CD4-positive, CD25-positive, alpha-beta regulatory T cell (primary cell): ENCODE results near the gene THSD8. TPM values are rescaled to one million over a fixed set of nuclear protein-coding genes. Genes with fewer than 3 reads are reported as not detected.
A peak's percentile ranks its signal among the peaks of the same experiment; 100 is the strongest.

Source experiments
- ATAC-seq, 2 donors: fragments of 150-1000 bp; cut with Tn5 transposase; one replicate each; pipeline ENCODE4 v1.10.0; 2021; ENCODE audit warnings: low read depth in 2 of 2, moderate number of reproducible peaks in 2 of 2, moderate library complexity in 1 of 2
- DNase-seq, 3 donors: peaks; one replicate each; pipeline versions ENCODE4 v3.0.0 to v3.0.0-alpha.2; 2012 to 2022; ENCODE audit warnings: mixed read lengths in 1 of 3
- H3K27ac ChIP-seq: one replicate; pipeline ENCODE4 v1.7.0; 2013; ENCODE audit warnings: mild to moderate bottlenecking, low read length; ENCODE audit not compliant: insufficient read depth, poor library complexity, severe bottlenecking
- H3K27me3 ChIP-seq: one replicate; pipeline ENCODE4 v1.7.0; 2013; ENCODE audit warnings: low read length; ENCODE audit not compliant: control insufficient read depth, insufficient read depth
- H3K36me3 ChIP-seq: one replicate; pipeline ENCODE4 v1.7.0; 2013; ENCODE audit warnings: mild to moderate bottlenecking, low read length, moderate library complexity; ENCODE audit not compliant: control insufficient read depth, insufficient read depth
- H3K4me1 ChIP-seq: 2 replicates; pipeline ENCODE4 v1.7.0; 2013; ENCODE audit warnings: mild to moderate bottlenecking, low read length; ENCODE audit not compliant: insufficient read depth, control insufficient read depth, poor library complexity, severe bottlenecking
- H3K4me3 ChIP-seq: one replicate; pipeline ENCODE4 v1.7.0; 2013; ENCODE audit warnings: low read depth, mild to moderate bottlenecking, low read length, moderate library complexity
- H3K9me3 ChIP-seq, 2 experiments: 1 replicate in 1 of 2; 2 replicates in 1 of 2; pipeline ENCODE4 v1.7.0; 2013; ENCODE audit warnings: low read length in 2 of 2, mild to moderate bottlenecking in 1 of 2, moderate library complexity in 1 of 2; ENCODE audit not compliant: control insufficient read depth in 2 of 2
- H3K27ac Mint-ChIP-seq, 3 donors: one replicate each; pipeline ENCODE4 v1.8.0; 2020 to 2022; ENCODE audit warnings: mild to moderate bottlenecking in 3 of 3, mixed read lengths in 3 of 3, moderate library complexity in 2 of 3
- H3K27me3 Mint-ChIP-seq: one replicate; pipeline ENCODE4 v1.8.0; 2022; ENCODE audit warnings: mild to moderate bottlenecking, mixed read lengths
- H3K36me3 Mint-ChIP-seq: one replicate; pipeline ENCODE4 v1.8.0; 2020; ENCODE audit warnings: mixed read lengths
- H3K4me1 Mint-ChIP-seq, 4 donors: one replicate each; pipeline ENCODE4 v1.8.0; 2020 to 2022; ENCODE audit warnings: mixed read lengths in 4 of 4, mild to moderate bottlenecking in 1 of 4
- H3K4me3 Mint-ChIP-seq, 4 donors: one replicate each; pipeline ENCODE4 v1.8.0; 2020 to 2022; ENCODE audit warnings: mild to moderate bottlenecking in 4 of 4, mixed read lengths in 4 of 4, moderate library complexity in 3 of 4
- H3K9me3 Mint-ChIP-seq, 7 donors: one replicate each; pipeline ENCODE4 v1.8.0; 2020 to 2022; ENCODE audit warnings: mixed read lengths in 7 of 7, mild to moderate bottlenecking in 3 of 7, moderate library complexity in 2 of 7
- polyA plus RNA-seq, 4 donors: library from polyadenylated mRNA; unstranded; fragments of 300-500 nt; fragmentation: Illumina TruSeq; gene quantifications; one replicate each; pipeline ENCODE4 v1.2.3, GENCODE V29; 2021
- total RNA-seq: library from RNA; stranded (reverse); gene quantifications from one replicate; pipeline ENCODE4 v1.2.3, GENCODE V29; 2022

The THSD8 gene
- total RNA-seq (2.8 TPM), polyA plus RNA-seq (10 to 100 TPM in 1 of 4 donors, 1 to 10 TPM in 1, under 1 TPM in 1, not detected in 1; 0.66 to 13.9 (median 4.8) TPM)

DNA sequence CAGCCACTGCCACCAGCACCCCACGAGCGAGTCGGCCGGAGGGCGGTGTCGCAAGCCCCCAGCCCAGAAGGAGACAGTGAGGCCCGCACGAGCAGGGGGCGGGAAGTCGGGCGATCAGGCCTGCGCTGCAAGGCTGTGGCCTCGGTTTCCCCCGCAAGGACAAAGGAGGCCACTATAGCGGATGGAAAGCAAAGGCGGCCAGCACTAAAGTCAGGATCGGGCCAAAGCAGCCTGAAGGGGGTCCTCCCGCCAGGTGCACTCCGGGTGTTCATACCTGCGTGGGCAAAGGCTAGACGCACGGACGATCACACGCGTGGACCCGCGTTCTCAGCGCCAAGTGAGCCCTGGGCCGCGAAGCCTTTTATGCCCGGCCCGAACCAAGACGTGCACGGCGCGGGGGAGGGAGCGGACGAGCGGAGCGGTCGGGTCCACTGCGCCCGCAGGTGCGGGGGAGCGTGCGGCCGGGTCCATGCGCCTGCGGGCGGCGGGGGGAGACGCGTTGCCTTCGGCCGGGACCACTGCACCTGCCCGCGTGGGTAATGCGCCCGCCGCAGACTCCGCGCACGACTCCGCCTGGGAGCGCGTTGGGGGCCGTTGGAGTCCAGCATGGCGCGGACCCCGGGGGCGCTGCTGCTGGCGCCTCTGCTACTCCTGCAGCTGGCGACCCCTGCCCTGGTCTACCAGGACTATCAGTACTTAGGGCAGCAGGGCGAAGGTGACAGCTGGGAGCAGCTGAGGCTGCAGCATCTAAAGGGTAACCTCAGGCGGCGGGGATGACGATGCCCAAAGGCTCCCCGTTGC lies at the start of gene THSD8, which contains the start of gene PRDX2:
Gene THSD8, plus strand, starts transcription at position 604 of the 801 bp plus-strand sequence. Its CDS starts 3 bp downstream, at position 607.
Gene PRDX2, minus strand, starts transcription at position 335 of the 801 bp plus-strand sequence. CDS start 539 bp downstream, outside the sequence.
- H3K9me3 ChIP-seq, result no peaks in the 10 kb centered on the region
- peak within 1 kb of the TSS; percentile 88 to 94 (median 92) for H3K4me3 Mint-ChIP-seq
- no peaks in the 10 kb centered on the region for H3K27me3 ChIP-seq
- peak within 1 kb of the TSS; percentile 49 for H3K27ac ChIP-seq
- peak within 1 kb of the TSS; percentile 48 to 81 (median 78) for H3K27ac Mint-ChIP-seq
- DNase-seq (peak; percentile 61 to 92 (median 78)), ATAC-seq (peak; percentile 76)
- H3K36me3 Mint-ChIP-seq, result peaks cover 3% of the 10 kb centered on the region
- no peaks in the 10 kb centered on the region for H3K36me3 ChIP-seq
- peak within 1 kb of the TSS; percentile 73 for H3K4me3 ChIP-seq
- peaks cover 31% of the 10 kb centered on the region for H3K4me1 ChIP-seq
- peaks cover 10 to 37% (median 17%) of the 10 kb centered on the region in 4 donors for H3K4me1 Mint-ChIP-seq
- H3K9me3 Mint-ChIP-seq, result no peaks in the 10 kb centered on the region
- H3K27me3 Mint-ChIP-seq, result peaks cover 4% of the 10 kb centered on the region

DNA sequence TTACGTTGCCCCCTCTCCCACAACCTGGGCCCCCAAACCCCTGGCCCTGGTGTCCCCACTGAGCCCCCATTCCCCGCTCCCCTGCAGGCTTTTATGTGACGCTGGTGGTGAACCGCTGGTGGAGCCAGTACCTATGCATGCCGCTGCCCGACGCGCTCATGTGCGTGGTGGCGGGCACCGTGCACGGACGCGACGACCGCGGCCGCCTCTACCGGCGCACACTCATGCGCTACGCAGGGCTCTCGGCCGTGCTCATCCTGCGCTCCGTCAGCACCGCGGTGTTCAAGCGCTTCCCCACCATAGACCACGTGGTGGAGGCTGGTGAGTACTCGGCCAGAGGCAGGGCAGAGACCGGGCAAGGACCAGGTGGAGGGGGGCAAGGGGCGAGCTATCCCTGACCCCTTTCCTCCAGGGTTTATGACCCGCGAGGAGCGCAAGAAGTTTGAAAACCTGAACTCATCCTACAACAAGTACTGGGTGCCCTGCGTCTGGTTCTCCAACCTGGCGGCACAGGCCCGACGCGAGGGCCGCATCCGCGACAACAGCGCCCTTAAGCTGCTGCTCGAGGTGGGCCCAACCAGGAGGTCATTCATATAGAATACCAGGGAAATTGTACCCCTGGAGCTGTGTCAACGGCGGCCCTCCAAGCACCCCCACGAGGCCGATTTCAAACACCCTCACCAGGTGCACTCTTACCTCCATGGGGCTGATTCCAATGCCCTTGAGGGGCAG lies 47.2 kb upstream of the THSD8 start:
- H3K27ac Mint-ChIP-seq, result no peak overlapping the region

GRCh38 chr19:12756150-12756883 lies 45.6 kb upstream of the THSD8 start:
- no peak overlapping the region for H3K27ac ChIP-seq
- H3K36me3 ChIP-seq, result no peaks in the 10 kb centered on the region
- peaks cover 8% of the 10 kb centered on the region for H3K4me1 ChIP-seq
- DNase-seq (no peak), ATAC-seq (no peak)
- H3K27me3 Mint-ChIP-seq, result peaks cover 19% of the 10 kb centered on the region
- no peaks in the 10 kb centered on the region for H3K9me3 Mint-ChIP-seq
- H3K9me3 ChIP-seq, result no peaks in the 10 kb centered on the region
- no peak overlapping the region for H3K4me3 Mint-ChIP-seq
- no peak overlapping the region for H3K27ac Mint-ChIP-seq
- peaks cover 0 to 12% (median 4%) of the 10 kb centered on the region in 4 donors for H3K4me1 Mint-ChIP-seq
- no peaks in the 10 kb centered on the region for H3K27me3 ChIP-seq
- H3K4me3 ChIP-seq, result no peak overlapping the region
- H3K36me3 Mint-ChIP-seq, result peaks cover 3% of the 10 kb centered on the region

More for the DNA sequence above, 47.2 kb upstream of the THSD8 start:
- DNase-seq (no peak), ATAC-seq (no peak)
- Histone ChIP-seq H3K36me3 (no peaks in the 10 kb centered on the region), H3K27ac (no peak overlapping the region), H3K4me3 (no peak overlapping the region), H3K4me1 (peaks cover 8% of the 10 kb centered on the region), H3K9me3 (no peaks in the 10 kb centered on the region), H3K27me3 (no peaks in the 10 kb centered on the region)
- Mint-ChIP-seq H3K27me3 (peaks cover 15% of the 10 kb centered on the region), H3K36me3 (no peaks in the 10 kb centered on the region), H3K4me3 (no peak overlapping the region), H3K4me1 (peaks cover 0 to 11% (median 1%) of the 10 kb centered on the region in 4 donors), H3K9me3 (peaks cover 0 to 2% (median 0%) of the 10 kb centered on the region in 7 donors)

GRCh38 chr19:12757544-12758274 lies 44.2 kb upstream of the THSD8 start:
- peaks cover 3% of the 10 kb centered on the region for H3K36me3 Mint-ChIP-seq
- no peak overlapping the region for H3K27ac Mint-ChIP-seq

GRCh38 chr19:12759686-12760085 lies 42.2 kb upstream of the THSD8 start:
- no peaks in the 10 kb centered on the region for H3K9me3 ChIP-seq
- H3K27me3 ChIP-seq, result no peaks in the 10 kb centered on the region
- no peak for DNase-seq
- no peak overlapping the region for H3K27ac Mint-ChIP-seq
- no peaks in the 10 kb centered on the region for H3K36me3 ChIP-seq
- H3K4me1 ChIP-seq, result peaks cover 8% of the 10 kb centered on the region
- ATAC-seq, result no peak
- H3K4me3 Mint-ChIP-seq, result no peak overlapping the region
- no peak overlapping the region for H3K4me3 ChIP-seq
- peaks cover 13% of the 10 kb centered on the region for H3K27me3 Mint-ChIP-seq
- peaks cover 3% of the 10 kb centered on the region for H3K36me3 Mint-ChIP-seq
- H3K9me3 Mint-ChIP-seq, result no peaks in the 10 kb centered on the region
- peaks cover 0 to 12% (median 4%) of the 10 kb centered on the region in 4 donors for H3K4me1 Mint-ChIP-seq
- H3K27ac ChIP-seq, result no peak overlapping the region

More at GRCh38 chr19:12757544-12758274, 44.2 kb upstream of the THSD8 start:
- Histone ChIP-seq H3K36me3 (no peaks in the 10 kb centered on the region), H3K27me3 (no peaks in the 10 kb centered on the region), H3K27ac (no peak overlapping the region), H3K4me3 (no peak overlapping the region), H3K9me3 (no peaks in the 10 kb centered on the region), H3K4me1 (peaks cover 8% of the 10 kb centered on the region)
- peak overlapping the region in 1 of 4 donors; percentile 35 for H3K4me3 Mint-ChIP-seq
- DNase-seq (peak; percentile 39 to 67 (median 56)), ATAC-seq (peak; percentile 67)
- H3K9me3 Mint-ChIP-seq, result no peaks in the 10 kb centered on the region
- peaks cover 19% of the 10 kb centered on the region for H3K27me3 Mint-ChIP-seq
- H3K4me1 Mint-ChIP-seq, result peaks cover 0 to 12% (median 4%) of the 10 kb centered on the region in 4 donors

DNA sequence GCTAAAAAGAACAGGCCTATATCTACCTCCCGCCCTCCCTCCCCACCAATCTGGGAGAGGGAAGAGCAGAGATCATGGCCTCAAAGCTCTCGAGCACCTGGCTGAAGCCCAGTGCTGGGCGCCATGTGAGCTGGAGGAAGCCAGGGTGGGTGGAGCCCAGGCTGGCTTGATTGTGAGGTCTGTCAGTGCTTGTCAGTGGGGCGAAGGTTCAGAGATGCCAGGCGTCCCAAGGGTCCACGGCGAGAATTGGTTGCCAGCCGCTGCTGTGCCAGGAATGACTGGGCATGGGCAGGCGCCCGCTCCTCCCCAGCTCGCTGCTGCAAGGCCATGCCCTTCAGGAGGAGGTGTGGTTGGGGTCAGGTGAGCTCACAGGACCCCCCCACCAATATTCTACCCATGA lies 38.8 kb upstream of the THSD8 start:
- Histone ChIP-seq H3K4me1 (no peaks in the 10 kb centered on the region), H3K36me3 (no peaks in the 10 kb centered on the region), H3K9me3 (no peaks in the 10 kb centered on the region), H3K27me3 (no peaks in the 10 kb centered on the region), H3K27ac (no peak overlapping the region), H3K4me3 (no peak overlapping the region)
- peaks cover 10% of the 10 kb centered on the region for H3K36me3 Mint-ChIP-seq
- no peak overlapping the region for H3K4me3 Mint-ChIP-seq
- peaks cover 0 to 6% (median 4%) of the 10 kb centered on the region in 4 donors for H3K4me1 Mint-ChIP-seq
- peaks cover 0 to 1% (median 0%) of the 10 kb centered on the region in 7 donors for H3K9me3 Mint-ChIP-seq
- H3K27me3 Mint-ChIP-seq, result peaks cover 9% of the 10 kb centered on the region
- no peak overlapping the region for H3K27ac Mint-ChIP-seq
- DNase-seq (no peak), ATAC-seq (no peak)

DNA sequence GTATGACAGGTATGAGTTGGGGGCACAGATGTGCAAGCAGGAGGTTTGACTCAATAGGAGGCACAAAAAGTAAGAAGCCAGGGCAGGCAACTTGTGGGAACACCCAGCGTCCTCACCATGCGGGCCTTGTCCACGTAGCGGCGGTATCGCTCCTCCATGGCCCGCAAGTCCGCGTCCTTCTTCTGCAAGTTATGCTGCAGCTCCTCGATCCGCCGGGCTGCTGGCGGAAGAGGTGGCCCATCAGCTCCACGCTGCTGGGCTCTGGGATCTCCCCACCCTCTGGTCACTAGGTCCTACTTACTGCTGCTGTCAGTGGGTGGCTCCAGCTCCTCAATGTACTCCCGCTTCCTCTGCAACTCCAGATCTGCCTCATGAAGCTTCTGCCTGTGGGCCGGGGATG lies 37.2 kb upstream of the THSD8 start:
- H3K27ac ChIP-seq, result no peak overlapping the region
- no peaks in the 10 kb centered on the region for H3K36me3 ChIP-seq
- ATAC-seq (no peak), DNase-seq (no peak)
- no peak overlapping the region for H3K27ac Mint-ChIP-seq
- H3K9me3 Mint-ChIP-seq, result peaks cover 0 to 1% (median 0%) of the 10 kb centered on the region in 7 donors
- no peak overlapping the region for H3K4me3 Mint-ChIP-seq
- peaks cover 10% of the 10 kb centered on the region for H3K36me3 Mint-ChIP-seq
- no peak overlapping the region for H3K4me3 ChIP-seq
- no peaks in the 10 kb centered on the region for H3K27me3 ChIP-seq
- H3K9me3 ChIP-seq, result no peaks in the 10 kb centered on the region
- H3K4me1 Mint-ChIP-seq, result peaks cover 0 to 10% (median 6%) of the 10 kb centered on the region in 4 donors
- H3K27me3 Mint-ChIP-seq, result peaks cover 4% of the 10 kb centered on the region
- H3K4me1 ChIP-seq, result peaks cover under 1% of the 10 kb centered on the region
